ENCODE data around the gene MAEA.
"Not testable (repeated sequence)": the region's sequence is repeated elsewhere in the genome, so short reads cannot be mapped to it uniquely, and the experiment has no call there.

The MAEA gene

DNA sequence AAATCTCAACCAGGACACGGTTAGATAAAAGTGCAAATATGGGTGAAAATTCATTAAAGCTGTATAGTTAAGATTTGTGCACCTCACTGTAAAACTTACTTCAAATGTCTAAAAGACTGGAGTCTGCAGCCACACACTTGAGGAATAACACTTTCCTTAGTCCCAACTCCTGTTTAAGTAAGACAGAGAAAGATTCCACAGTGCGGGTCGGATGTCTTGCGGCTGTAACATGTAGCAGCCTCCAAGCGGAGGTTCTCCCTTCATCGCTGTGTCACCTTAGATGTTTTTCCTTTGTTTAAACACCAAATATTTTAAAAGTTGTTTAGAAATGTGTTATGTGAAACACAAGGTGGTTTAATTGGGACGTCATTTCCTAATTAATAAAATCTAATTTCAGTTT lies 905 bp upstream of the MAEA start:
- Histone ChIP-seq H3K36me3 (ENCODE audit: control insufficient read depth in 1 of 2, insufficient read depth in 2 of 2, low read length in 2 of 2) (no peaks in the 10 kb centered on the region), H3K4me1 (ENCODE audit: control insufficient read depth in 1 of 2, insufficient read depth in 2 of 2, low read length in 2 of 2) (peaks cover 3 to 35% of the 10 kb centered on the region in 2 donors), H3K27ac (ENCODE audit: low read length) (peak overlapping the region; percentile 51), H3K4me3 (ENCODE audit: low read depth in 1 of 2, low read length in 2 of 2) (peak overlapping the region; percentile 73 to 80), H3K9me3 (ENCODE audit: control insufficient read depth in 1 of 2, low read length in 2 of 2) (no peaks in the 10 kb centered on the region), H3K27me3 (ENCODE audit: low read depth, low read length) (no peaks in the 10 kb centered on the region)

DNA sequence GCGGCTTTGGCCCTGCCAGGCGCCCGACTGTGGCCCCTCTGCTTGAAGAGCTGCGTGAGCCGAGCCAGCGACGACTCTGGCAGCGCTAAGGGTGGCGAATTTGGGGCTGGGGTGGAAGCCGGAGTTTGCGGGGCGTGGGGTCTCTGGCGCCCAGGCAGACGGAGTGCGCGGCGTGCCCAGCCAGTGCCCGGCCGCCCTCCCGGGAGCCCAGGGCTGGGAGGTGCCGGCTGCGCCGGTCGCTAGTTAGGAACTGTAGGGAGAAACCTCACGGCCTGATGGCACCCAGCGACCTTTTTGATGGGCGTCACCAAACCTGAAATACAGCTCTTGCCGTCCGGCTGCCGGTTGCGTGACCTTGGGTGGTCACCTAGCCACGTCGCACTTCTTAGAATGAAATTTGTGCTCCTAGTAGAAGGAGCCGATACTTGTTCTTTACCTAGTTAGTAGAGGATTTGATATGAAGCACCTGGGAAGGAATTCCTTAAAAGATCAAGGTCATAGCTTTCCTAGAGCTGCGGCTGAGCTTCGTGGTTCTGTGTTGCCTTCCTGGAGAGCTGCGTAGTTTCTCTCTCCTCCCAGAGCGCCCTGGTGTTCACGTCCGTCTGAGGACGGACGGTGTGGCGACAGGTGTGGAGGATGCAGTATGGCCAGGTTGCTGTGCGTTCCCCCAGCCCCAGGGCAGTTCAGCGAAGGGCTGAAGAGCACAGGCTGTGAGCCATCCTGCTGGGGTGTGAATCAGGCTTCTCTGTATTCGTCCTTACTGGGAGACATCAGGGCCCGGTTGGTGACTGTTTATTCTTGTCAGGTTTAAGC lies 680 bp downstream of the MAEA start:
- peak overlapping the region; percentile 82 for H3K27ac ChIP-seq (ENCODE audit: low read length)
- peak overlapping the region; percentile 73 to 80 for H3K4me3 ChIP-seq (ENCODE audit: low read depth in 1 of 2, low read length in 2 of 2)
- no peaks in the 10 kb centered on the region for H3K9me3 ChIP-seq (ENCODE audit: control insufficient read depth in 1 of 2, low read length in 2 of 2)
- no peaks in the 10 kb centered on the region for H3K27me3 ChIP-seq (ENCODE audit: low read depth, low read length)
- H3K4me1 ChIP-seq (ENCODE audit: control insufficient read depth in 1 of 2, insufficient read depth in 2 of 2, low read length in 2 of 2): peaks cover 3 to 50% of the 10 kb centered on the region in 2 donors
- H3K36me3 ChIP-seq (ENCODE audit: control insufficient read depth in 1 of 2, insufficient read depth in 2 of 2, low read length in 2 of 2): no peaks in the 10 kb centered on the region

DNA sequence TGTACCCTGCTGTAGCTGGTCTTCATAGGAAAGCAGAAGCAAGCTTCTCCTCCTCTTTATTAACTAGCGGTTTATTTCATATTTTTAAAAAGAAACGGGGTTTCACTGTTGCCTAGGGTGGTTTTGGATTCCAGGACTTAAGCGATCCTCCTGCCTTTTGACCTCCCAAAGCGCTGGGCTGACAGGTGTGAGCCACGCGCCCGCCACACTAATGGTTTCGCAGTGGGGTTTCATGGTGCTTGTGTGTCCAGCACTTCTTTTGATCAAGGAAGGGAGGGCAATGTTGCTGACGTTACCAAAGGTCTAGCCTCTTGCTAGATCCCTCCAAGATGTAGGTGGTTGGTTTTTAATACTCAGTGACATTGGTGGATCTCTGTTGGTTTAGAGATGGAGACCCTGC lies 1.4 kb downstream of the MAEA start:
- H3K27ac ChIP-seq (ENCODE audit: low read length): peak overlapping the region; percentile 82
- H3K36me3 ChIP-seq (ENCODE audit: control insufficient read depth in 1 of 2, insufficient read depth in 2 of 2, low read length in 2 of 2): no peaks in the 10 kb centered on the region
- H3K27me3 ChIP-seq (ENCODE audit: low read depth, low read length): no peaks in the 10 kb centered on the region

DNA sequence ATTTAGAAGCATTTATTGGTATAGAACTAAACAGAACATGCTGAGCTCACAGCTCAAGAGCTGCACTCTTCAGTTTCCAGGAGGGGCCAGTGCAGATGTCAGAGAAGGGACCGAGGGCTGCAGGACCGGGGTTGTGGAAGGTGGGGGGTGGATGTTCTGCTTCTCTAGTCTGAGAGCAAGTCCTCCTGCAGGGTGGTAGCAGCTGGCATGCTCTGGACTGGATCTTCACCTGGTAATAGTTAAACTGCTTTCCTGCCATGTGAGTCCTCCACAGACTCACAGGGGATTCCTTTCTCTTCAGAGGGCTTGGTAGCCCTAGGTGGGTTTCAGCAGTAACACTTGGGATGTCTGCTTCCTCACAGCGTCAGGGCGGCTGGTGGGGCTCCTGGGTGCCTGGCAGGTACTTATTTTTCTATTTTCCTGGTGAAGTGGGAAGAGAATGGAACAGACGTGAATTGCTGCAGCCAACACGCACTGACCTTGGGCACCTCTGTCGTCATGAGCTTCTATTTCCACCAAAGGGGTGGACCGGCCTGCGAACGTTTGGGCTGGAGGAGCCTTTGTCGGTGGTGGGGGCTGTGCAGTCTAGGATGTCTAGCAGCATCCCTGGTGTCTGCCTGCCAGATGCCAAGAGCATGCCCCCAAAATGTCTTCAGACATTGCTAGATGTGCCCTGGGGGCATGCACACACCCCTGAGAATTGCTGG lies 2.5 kb downstream of the MAEA start:
- H3K27ac ChIP-seq (ENCODE audit: low read length): no peak overlapping the region
- peaks cover 0 to 8% of the 10 kb centered on the region in 2 donors for H3K36me3 ChIP-seq (ENCODE audit: control insufficient read depth in 1 of 2, insufficient read depth in 2 of 2, low read length in 2 of 2)
- H3K9me3 ChIP-seq (ENCODE audit: control insufficient read depth in 1 of 2, low read length in 2 of 2): no peaks in the 10 kb centered on the region
- peaks cover 3 to 51% of the 10 kb centered on the region in 2 donors for H3K4me1 ChIP-seq (ENCODE audit: control insufficient read depth in 1 of 2, insufficient read depth in 2 of 2, low read length in 2 of 2)
- H3K27me3 ChIP-seq (ENCODE audit: low read depth, low read length): no peaks in the 10 kb centered on the region
- no peak overlapping the region for H3K4me3 ChIP-seq (ENCODE audit: low read depth in 1 of 2, low read length in 2 of 2)

More for the DNA sequence above, 1.4 kb downstream of the MAEA start:
- Histone ChIP-seq H3K4me3 (ENCODE audit: low read depth in 1 of 2, low read length in 2 of 2) (peak overlapping the region; percentile 73 to 80), H3K9me3 (ENCODE audit: control insufficient read depth in 1 of 2, low read length in 2 of 2) (no peaks in the 10 kb centered on the region), H3K4me1 (ENCODE audit: control insufficient read depth in 1 of 2, insufficient read depth in 2 of 2, low read length in 2 of 2) (peaks cover 3 to 51% of the 10 kb centered on the region in 2 donors)

DNA sequence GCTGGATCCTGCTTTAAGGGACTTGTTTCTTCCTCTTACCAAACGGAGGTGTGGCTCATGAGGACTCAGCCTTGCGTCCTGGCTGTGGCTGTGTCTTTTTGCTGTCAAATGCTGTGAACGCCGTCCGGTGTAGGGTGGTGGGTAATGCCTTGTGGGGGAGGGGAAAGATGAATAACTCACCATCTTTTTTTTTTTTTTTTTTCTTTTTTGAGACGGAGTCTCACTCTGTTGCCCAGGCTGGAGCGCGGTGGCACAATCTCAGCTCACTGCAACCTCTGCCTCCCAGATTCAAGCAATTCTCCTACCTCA lies 3.0 kb downstream of the MAEA start:
- H3K27me3 ChIP-seq (ENCODE audit: low read depth, low read length); H3K4me3 ChIP-seq (ENCODE audit: low read depth in 1 of 2, low read length in 2 of 2); H3K27ac ChIP-seq (ENCODE audit: low read length); H3K9me3 ChIP-seq (ENCODE audit: control insufficient read depth in 1 of 2, low read length in 2 of 2): not testable (repeated sequence)
- Histone ChIP-seq H3K4me1 (ENCODE audit: control insufficient read depth in 1 of 2, insufficient read depth in 2 of 2, low read length in 2 of 2) (peaks cover 3 to 51% of the 10 kb centered on the region in 2 donors), H3K36me3 (ENCODE audit: control insufficient read depth in 1 of 2, insufficient read depth in 2 of 2, low read length in 2 of 2) (peaks cover 3 to 13% of the 10 kb centered on the region in 2 donors)

DNA sequence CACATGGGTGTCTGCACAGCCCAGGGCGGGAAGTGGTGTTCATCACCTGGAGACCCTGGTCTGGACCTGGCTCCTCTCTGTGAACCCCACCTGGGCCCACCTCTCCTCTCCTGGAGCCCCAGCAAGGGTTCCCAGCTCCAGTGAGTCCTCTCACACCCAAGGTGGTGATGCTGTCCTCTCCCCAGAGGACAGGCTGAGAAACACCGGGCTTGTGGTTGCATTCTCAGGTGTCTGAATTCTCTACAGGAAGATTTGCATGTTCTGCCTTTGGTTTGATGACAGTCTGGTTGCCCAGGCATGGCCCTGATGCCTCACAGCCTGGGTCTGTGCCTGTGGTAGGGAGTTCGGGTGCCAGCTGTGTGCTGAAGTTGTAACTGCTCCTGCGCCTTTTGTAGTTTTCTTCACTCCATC lies 3.8 kb downstream of the MAEA start:
- Histone ChIP-seq H3K4me1 (ENCODE audit: control insufficient read depth in 1 of 2, insufficient read depth in 2 of 2, low read length in 2 of 2) (peaks cover 3 to 51% of the 10 kb centered on the region in 2 donors), H3K27me3 (ENCODE audit: low read depth, low read length) (no peaks in the 10 kb centered on the region), H3K9me3 (ENCODE audit: control insufficient read depth in 1 of 2, low read length in 2 of 2) (no peaks in the 10 kb centered on the region), H3K36me3 (ENCODE audit: control insufficient read depth in 1 of 2, insufficient read depth in 2 of 2, low read length in 2 of 2) (peaks cover 5 to 21% of the 10 kb centered on the region in 2 donors), H3K27ac (ENCODE audit: low read length) (no peak overlapping the region), H3K4me3 (ENCODE audit: low read depth in 1 of 2, low read length in 2 of 2) (no peak overlapping the region)

DNA sequence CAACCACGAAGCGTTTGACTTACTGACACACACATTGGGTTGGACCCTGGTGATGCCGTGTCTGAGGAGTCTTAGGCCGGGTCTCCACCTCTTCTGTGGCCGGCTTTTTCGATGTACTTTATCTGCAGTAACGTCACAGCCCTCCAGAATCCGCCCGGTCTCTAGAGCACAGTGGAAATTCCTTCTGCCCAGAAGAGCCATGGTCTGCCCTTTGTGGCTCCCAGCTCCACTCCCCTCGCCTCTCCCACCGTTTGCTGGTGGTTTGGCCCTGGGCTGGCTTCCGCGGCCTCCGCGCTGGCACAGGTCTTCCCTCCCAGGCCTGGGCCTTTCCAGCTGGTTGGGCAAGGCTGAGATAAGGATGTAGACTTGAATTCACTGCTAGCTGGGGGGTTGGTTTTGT lies 4.3 kb downstream of the MAEA start:
- Histone ChIP-seq H3K4me1 (ENCODE audit: control insufficient read depth in 1 of 2, insufficient read depth in 2 of 2, low read length in 2 of 2) (peaks cover under 1 to 51% of the 10 kb centered on the region in 2 donors), H3K4me3 (ENCODE audit: low read depth in 1 of 2, low read length in 2 of 2) (no peak overlapping the region), H3K27ac (ENCODE audit: low read length) (no peak overlapping the region), H3K9me3 (ENCODE audit: control insufficient read depth in 1 of 2, low read length in 2 of 2) (no peaks in the 10 kb centered on the region), H3K27me3 (ENCODE audit: low read depth, low read length) (no peaks in the 10 kb centered on the region), H3K36me3 (ENCODE audit: control insufficient read depth in 1 of 2, insufficient read depth in 2 of 2, low read length in 2 of 2) (peaks cover 5 to 22% of the 10 kb centered on the region in 2 donors)

DNA sequence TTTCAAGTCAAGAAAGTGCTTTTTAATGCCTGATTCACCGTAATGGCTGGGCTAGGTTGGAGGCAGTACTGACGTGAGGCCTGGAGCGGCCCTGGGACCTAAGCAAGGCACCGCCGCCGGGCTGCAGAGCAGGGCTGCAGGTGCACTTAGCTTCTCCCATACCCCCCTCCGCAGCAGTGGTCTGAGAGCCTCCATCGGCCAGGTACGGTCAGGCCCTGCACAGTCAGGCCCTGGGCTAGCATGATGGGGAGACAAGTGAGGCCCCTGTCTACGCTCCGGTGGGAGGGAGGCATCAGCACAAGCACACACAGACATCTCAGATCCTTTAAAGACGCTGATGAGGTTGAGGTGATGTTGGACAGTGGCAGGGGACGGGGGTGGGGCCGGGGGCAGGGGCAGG lies 4.7 kb downstream of the MAEA start:
- peaks cover 0 to 47% of the 10 kb centered on the region in 2 donors for H3K4me1 ChIP-seq (ENCODE audit: control insufficient read depth in 1 of 2, insufficient read depth in 2 of 2, low read length in 2 of 2)
- H3K9me3 ChIP-seq (ENCODE audit: control insufficient read depth in 1 of 2, low read length in 2 of 2): no peaks in the 10 kb centered on the region
- H3K4me3 ChIP-seq (ENCODE audit: low read depth in 1 of 2, low read length in 2 of 2): no peak overlapping the region
- no peaks in the 10 kb centered on the region for H3K27me3 ChIP-seq (ENCODE audit: low read depth, low read length)
- H3K27ac ChIP-seq (ENCODE audit: low read length): no peak overlapping the region
- H3K36me3 ChIP-seq (ENCODE audit: control insufficient read depth in 1 of 2, insufficient read depth in 2 of 2, low read length in 2 of 2): peaks cover 5 to 22% of the 10 kb centered on the region in 2 donors

DNA sequence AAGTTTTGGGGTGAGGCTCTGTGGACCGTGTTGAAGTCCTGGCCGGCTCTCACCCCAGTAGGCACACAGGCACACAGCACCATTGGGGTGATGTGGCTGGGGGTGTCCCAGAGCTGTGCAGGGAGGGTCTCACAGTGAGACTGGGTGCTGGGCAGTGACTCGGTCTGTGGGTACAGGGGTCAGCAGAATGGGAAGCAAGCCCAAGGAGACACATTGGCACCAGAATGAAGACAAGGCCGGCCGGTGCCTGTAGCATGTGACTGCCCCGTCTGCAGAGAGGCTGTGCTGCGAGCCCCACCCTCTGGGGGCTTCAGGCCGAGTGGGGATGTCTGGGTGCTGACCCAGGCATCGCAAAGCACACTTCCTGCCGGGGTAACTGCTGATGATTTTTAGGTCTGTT lies 5.2 kb downstream of the MAEA start:
- Histone ChIP-seq H3K4me3 (ENCODE audit: low read depth in 1 of 2, low read length in 2 of 2) (no peak overlapping the region), H3K9me3 (ENCODE audit: control insufficient read depth in 1 of 2, low read length in 2 of 2) (no peaks in the 10 kb centered on the region), H3K4me1 (ENCODE audit: control insufficient read depth in 1 of 2, insufficient read depth in 2 of 2, low read length in 2 of 2) (peaks cover 0 to 47% of the 10 kb centered on the region in 2 donors), H3K27ac (ENCODE audit: low read length) (no peak overlapping the region), H3K36me3 (ENCODE audit: control insufficient read depth in 1 of 2, insufficient read depth in 2 of 2, low read length in 2 of 2) (peaks cover 8 to 22% of the 10 kb centered on the region in 2 donors), H3K27me3 (ENCODE audit: low read depth, low read length) (no peaks in the 10 kb centered on the region)

DNA sequence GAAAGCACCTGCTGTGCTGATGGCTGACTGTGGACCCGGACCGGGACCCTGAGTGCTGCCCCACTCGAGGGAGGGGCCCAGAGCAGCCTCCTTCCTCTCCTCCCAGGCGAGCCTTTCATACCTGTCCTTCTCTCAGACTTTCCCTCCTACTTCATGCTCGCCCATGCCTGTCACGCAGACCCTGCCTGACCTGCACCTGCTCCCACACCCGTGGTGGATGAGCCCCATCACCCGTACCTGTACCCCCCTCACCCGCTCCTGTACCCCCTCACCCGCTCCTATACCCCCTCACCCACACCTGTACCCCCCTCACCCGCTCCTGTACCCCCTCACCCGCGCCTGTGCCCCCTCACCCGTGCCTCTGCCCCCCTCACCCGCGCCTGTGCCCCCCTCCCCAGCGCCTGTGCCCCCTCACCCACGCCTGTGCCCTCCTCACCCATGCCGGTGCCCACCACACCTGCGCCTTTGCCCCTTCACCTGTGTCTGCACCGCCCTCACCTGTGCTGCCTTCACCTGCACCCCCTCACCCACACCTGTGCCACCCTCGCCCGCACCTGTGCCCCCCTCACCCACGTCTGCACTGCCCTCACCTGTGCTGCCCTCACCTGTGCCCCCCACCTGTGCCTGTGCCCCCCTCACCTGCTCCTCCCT lies 5.8 kb downstream of the MAEA start:
- no peak overlapping the region for H3K27ac ChIP-seq (ENCODE audit: low read length)
- peaks cover 0 to 49% of the 10 kb centered on the region in 2 donors for H3K4me1 ChIP-seq (ENCODE audit: control insufficient read depth in 1 of 2, insufficient read depth in 2 of 2, low read length in 2 of 2)
- no peak overlapping the region for H3K4me3 ChIP-seq (ENCODE audit: low read depth in 1 of 2, low read length in 2 of 2)

DNA sequence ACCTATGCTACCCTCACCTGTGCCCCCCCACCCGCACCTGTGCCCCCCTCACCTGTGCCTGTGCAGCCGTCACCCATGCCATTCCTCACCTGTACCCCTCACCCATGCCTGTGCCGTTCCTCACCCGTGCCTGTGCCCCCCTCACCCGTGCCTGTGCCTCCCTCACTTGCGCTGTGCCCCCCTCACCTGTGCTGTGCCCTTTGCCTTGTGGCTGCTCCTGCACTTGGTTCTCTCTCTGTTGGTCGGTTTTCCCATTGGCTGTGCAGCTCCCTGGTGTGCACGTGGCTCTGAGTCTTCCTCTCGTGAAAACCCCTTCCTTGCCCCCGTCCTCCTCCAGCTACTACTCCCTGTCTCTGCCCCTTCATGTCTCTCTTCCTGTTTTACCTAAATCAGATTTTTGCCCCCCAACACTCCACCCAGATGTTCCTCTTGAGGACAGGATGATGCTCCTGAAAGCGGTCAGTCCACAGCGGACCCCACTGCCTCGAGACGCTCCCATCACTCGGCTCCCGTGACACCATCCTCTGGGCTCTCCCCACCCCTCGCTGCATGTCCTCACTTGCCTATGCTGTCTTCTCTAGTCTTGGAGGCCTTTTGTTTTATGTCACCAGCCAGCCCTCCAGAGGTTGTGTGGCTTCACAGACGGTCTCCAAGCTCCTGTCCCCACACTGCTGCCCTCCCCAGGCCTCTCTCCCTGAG lies 6.8 kb downstream of the MAEA start:
- Histone ChIP-seq H3K27ac (ENCODE audit: low read length) (no peak overlapping the region), H3K9me3 (ENCODE audit: control insufficient read depth in 1 of 2, low read length in 2 of 2) (no peaks in the 10 kb centered on the region), H3K27me3 (ENCODE audit: low read depth, low read length) (no peaks in the 10 kb centered on the region), H3K4me1 (ENCODE audit: control insufficient read depth in 1 of 2, insufficient read depth in 2 of 2, low read length in 2 of 2) (peaks cover 0 to 40% of the 10 kb centered on the region in 2 donors), H3K4me3 (ENCODE audit: low read depth in 1 of 2, low read length in 2 of 2) (no peak overlapping the region), H3K36me3 (ENCODE audit: control insufficient read depth in 1 of 2, insufficient read depth in 2 of 2, low read length in 2 of 2) (peaks cover 12 to 33% of the 10 kb centered on the region in 2 donors)

More for the DNA sequence above, 5.8 kb downstream of the MAEA start:
- H3K27me3 ChIP-seq (ENCODE audit: low read depth, low read length): no peaks in the 10 kb centered on the region
- H3K9me3 ChIP-seq (ENCODE audit: control insufficient read depth in 1 of 2, low read length in 2 of 2): no peaks in the 10 kb centered on the region
- peaks cover 8 to 26% of the 10 kb centered on the region in 2 donors for H3K36me3 ChIP-seq (ENCODE audit: control insufficient read depth in 1 of 2, insufficient read depth in 2 of 2, low read length in 2 of 2)
